ENCODE results near the gene C19orf85.
"Not testable (repeated sequence)": the region's sequence is repeated elsewhere in the genome, so short reads cannot be mapped to it uniquely, and the experiment has no call there.

C19orf85 gene

DNA sequence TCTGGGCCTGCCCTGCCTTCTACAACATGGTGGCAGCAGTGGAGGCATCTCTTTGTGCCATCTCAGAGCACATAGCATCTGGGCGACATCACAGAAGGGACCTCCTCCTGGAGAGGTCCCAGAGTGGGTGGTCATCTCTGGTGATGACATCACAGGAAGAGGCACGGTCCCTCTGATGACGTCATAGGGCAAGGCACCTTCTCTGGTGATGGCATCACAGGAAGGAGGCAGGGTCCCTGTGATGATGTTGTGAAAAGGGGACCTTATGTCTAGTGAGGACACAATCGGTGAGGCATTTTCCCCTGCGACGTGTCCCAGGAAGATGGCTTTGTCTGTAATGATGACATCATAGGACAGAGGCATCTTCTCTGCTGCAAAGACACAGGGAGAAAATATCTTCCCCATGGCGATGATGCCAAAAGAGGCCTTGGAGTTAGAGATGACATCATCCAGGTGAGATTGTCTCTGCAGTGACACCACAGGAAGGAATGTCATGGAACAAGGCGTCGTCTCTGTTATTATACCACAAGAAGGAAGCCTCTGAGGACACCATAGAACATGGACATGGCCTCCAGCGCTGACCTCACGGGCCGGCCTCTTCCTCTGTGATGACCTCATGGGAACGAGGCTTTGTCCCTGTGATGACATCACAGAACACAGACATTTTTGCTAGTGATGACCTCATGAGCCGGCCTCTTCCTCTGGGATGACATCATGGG lies 32.2 kb downstream of the C19orf85 start:
- Histone ChIP-seq H3K36me3 (no peaks in the 10 kb centered on the region), H3K4me3 (no peak overlapping the region), H3K4me1 (peaks cover 0 to 5% (median 0%) of the 10 kb centered on the region in 4 donors), H3K27me3 (peaks cover 5 to 77% of the 10 kb centered on the region in 2 donors), H3K27ac (no peak overlapping the region), H3K9me3 (no peaks in the 10 kb centered on the region)
- DNase-seq: no peak
- no peak for TF ChIP-seq CTCF (IDR thresholded peaks at IDR 0.05)
- intact Hi-C loops (cut with DNase I; ENCODE audit: low total_unique reads): no loop called here

- no peak for TF ChIP-seq CTCF (IDR thresholded peaks at IDR 0.05)
- Histone ChIP-seq H3K27ac (no peak overlapping the region), H3K4me3 (no peak overlapping the region), H3K36me3 (no peaks in the 10 kb centered on the region), H3K27me3 (peaks cover 5 to 77% of the 10 kb centered on the region in 2 donors), H3K4me1 (peaks cover 0 to 5% (median 0%) of the 10 kb centered on the region in 4 donors), H3K9me3 (no peaks in the 10 kb centered on the region)
- intact Hi-C loops (cut with DNase I; ENCODE audit: low total_unique reads): no loop called here
- no peak for DNase-seq
These were observed 33.4 kb downstream of the C19orf85 start for GRCh38 chr19:55431183-55431582.

- no peaks in the 10 kb centered on the region for H3K36me3 ChIP-seq
- intact Hi-C loops (cut with DNase I; ENCODE audit: low total_unique reads): no loop called here
- no peaks in the 10 kb centered on the region for H3K4me1 ChIP-seq
- H3K4me3 ChIP-seq: no peak overlapping the region
- H3K27ac ChIP-seq: no peak overlapping the region
- no peak for DNase-seq
- no peak for TF ChIP-seq CTCF (IDR thresholded peaks at IDR 0.05)
- peaks cover 0 to 63% of the 10 kb centered on the region in 2 donors for H3K27me3 ChIP-seq
- no peaks in the 10 kb centered on the region for H3K9me3 ChIP-seq
These were observed 38.5 kb downstream of the C19orf85 start for GRCh38 chr19:55426042-55426441.

DNA sequence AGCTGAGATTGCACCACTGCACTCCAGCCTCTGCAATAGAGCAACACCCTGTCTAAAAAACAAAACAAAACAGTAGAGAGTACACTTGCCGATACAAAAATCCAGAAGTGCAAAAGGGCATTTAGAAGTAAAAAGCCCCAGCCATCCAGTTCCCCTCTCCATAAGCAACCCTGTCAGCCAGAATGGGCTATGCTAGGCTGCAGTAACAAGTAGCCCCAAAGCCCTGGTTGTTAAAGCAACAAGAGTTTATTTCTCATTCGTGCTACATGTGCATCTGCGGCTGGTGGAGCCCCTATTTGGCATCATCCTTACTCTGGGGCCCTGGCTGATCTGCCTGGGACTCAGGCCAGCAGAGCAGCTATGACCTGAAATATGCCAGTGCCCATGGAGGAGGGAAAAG lies 40.0 kb downstream of the C19orf85 start:
- peaks cover 0 to 60% of the 10 kb centered on the region in 2 donors for H3K27me3 ChIP-seq
- no peaks in the 10 kb centered on the region for H3K4me1 ChIP-seq
- no peak overlapping the region for H3K4me3 ChIP-seq
- no peak for TF ChIP-seq CTCF (IDR thresholded peaks at IDR 0.05)
- H3K9me3 ChIP-seq: no peaks in the 10 kb centered on the region
- H3K36me3 ChIP-seq: no peaks in the 10 kb centered on the region
- intact Hi-C loops (cut with DNase I; ENCODE audit: low total_unique reads): no loop called here
- DNase-seq: no peak
- H3K27ac ChIP-seq: no peak overlapping the region

DNA sequence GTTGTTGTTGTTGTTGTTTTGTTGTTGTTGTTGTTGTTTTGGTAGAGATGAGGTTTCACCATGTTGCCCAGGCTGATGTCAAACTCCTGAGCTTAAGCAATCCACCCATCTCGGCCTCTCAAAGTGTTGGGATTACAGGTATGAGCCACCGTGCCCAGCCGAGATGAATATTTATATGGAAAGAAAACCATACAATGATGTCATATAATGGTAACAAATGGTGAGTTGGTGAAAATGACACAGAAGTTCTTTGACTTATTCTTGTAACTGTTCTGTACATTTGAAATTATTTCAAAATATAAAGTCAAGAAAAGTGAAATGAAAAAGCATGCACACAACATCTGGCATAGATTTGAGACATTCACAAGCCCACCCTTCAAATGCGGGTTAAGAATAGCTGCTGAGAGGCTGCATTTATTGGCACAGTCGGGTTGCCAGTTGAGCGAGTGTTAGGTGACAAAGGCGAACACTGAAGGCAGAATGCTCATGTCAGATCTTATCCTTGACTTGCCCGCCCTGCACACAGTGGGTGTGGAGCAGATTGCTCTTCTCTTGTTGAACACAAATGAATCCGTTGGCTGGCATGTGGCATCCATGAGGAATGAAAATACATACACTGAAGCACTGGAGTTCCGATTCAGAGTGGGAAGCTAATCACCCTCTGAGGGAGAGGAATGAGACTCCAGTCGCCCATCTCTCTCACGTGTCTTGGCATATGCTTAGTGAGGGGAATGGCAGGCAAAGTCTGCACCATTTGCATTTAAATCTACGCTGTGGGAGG lies 41.1 kb downstream of the C19orf85 start:
- Histone ChIP-seq H3K27ac (no peak overlapping the region), H3K4me3 (no peak overlapping the region), H3K36me3 (no peaks in the 10 kb centered on the region), H3K9me3 (no peaks in the 10 kb centered on the region), H3K4me1 (no peaks in the 10 kb centered on the region), H3K27me3 (peaks cover 0 to 60% of the 10 kb centered on the region in 2 donors)
- intact Hi-C loops (cut with DNase I; ENCODE audit: low total_unique reads): no loop called here
- DNase-seq: no peak
- TF ChIP-seq CTCF (IDR thresholded peaks at IDR 0.05): no peak

DNA sequence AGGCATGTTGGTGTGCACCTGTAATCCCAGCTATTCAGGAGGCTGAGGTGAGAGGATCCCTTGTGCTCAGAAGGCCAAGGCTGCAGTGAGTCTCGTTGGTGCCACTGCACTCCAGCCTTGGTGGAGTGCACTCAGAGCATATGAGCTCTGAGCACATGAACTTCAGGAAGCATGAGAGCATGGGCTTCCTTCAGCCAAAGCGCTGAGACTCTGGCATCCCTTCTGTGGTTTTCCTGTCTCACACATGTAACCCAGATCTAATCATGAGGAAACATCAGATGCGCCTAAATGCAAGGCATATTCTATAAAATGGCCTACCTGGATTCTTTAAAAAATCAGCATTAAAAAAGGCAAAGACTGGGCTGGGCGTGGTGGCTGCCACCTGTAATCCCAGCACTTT lies 43.3 kb downstream of the C19orf85 start:
- H3K27me3 ChIP-seq: peaks cover 0 to 56% of the 10 kb centered on the region in 2 donors
- H3K4me3 ChIP-seq; intact Hi-C loops (cut with DNase I; ENCODE audit: low total_unique reads); H3K36me3 ChIP-seq; H3K9me3 ChIP-seq; DNase-seq; H3K27ac ChIP-seq; H3K4me1 ChIP-seq: not testable (repeated sequence)

Measured in tibial artery (tissue), 4 donors.